ENCODE results near the gene FFAR4.

GRCh38 chr10:93577565-93577964, 11.1 kb downstream of the FFAR4 start:
- TF ChIP-seq, protein P1, sequence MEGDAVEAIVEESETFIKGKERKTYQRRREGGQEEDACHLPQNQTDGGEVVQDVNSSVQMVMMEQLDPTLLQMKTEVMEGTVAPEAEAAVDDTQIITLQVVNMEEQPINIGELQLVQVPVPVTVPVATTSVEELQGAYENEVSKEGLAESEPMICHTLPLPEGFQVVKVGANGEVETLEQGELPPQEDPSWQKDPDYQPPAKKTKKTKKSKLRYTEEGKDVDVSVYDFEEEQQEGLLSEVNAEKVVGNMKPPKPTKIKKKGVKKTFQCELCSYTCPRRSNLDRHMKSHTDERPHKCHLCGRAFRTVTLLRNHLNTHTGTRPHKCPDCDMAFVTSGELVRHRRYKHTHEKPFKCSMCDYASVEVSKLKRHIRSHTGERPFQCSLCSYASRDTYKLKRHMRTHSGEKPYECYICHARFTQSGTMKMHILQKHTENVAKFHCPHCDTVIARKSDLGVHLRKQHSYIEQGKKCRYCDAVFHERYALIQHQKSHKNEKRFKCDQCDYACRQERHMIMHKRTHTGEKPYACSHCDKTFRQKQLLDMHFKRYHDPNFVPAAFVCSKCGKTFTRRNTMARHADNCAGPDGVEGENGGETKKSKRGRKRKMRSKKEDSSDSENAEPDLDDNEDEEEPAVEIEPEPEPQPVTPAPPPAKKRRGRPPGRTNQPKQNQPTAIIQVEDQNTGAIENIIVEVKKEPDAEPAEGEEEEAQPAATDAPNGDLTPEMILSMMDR (IDR thresholded peaks at IDR 0.05), result no peak
- no peak for TF ChIP-seq EP300 (IDR thresholded peaks at IDR 0.05)
- no peak for TF ChIP-seq POLR2A (IDR thresholded peaks at IDR 0.05; ENCODE audit: low read depth)

All from esophagus muscularis mucosa (tissue), 4 donors.